ENCODE data around the gene PEX11G.

Gene PEX11G

GRCh38 chr19:7442423-7442822 is 46.4 kb downstream of the PEX11G start:
- Histone ChIP-seq H3K4me1 (ENCODE audit: control insufficient read depth, low read length) (no peaks in the 10 kb centered on the region), H3K27ac (ENCODE audit: low read depth, low read length) (no peak overlapping the region), H3K9me2 (replicated peaks; ENCODE audit: control insufficient read depth, low read length) (no peaks in the 10 kb centered on the region), H3K9me3 (ENCODE audit: control insufficient read depth, insufficient read depth, low read length) (no peaks in the 10 kb centered on the region), H3K27me3 (ENCODE audit: control insufficient read depth, low read length) (no peaks in the 10 kb centered on the region), H4K20me1 (ENCODE audit: control insufficient read depth, insufficient read depth, low read depth, low read length) (no peaks in the 10 kb centered on the region), H3K36me3 (ENCODE audit: control insufficient read depth, low read length) (peaks cover 83% of the 10 kb centered on the region), H3F3A (ENCODE audit: control insufficient read depth, insufficient read depth) (no peaks in the 10 kb centered on the region), H3K4me3 (ENCODE audit: low read length) (no peak overlapping the region), H3K4me2 (ENCODE audit: low read length) (no peak overlapping the region), H3K79me2 (ENCODE audit: control insufficient read depth, low read length) (no peaks in the 10 kb centered on the region)
- TF ChIP-seq CTCF (IDR thresholded peaks at IDR 0.05; ENCODE audit: low read depth, low read length, poor library complexity, severe bottlenecking) (no peak), EZH2phosphoT487 (IDR thresholded peaks at IDR 0.05; ENCODE audit: borderline replicate concordance, low read length) (no peak)

- TF ChIP-seq CTCF (IDR thresholded peaks at IDR 0.05; ENCODE audit: low read depth, low read length, poor library complexity, severe bottlenecking) (no peak), EZH2phosphoT487 (IDR thresholded peaks at IDR 0.05; ENCODE audit: borderline replicate concordance, low read length) (no peak)
- Histone ChIP-seq H3K9me3 (ENCODE audit: control insufficient read depth, insufficient read depth, low read length) (no peaks in the 10 kb centered on the region), H3K36me3 (ENCODE audit: control insufficient read depth, low read length) (peaks cover 79% of the 10 kb centered on the region), H3K27ac (ENCODE audit: low read depth, low read length) (no peak overlapping the region), H4K20me1 (ENCODE audit: control insufficient read depth, insufficient read depth, low read depth, low read length) (no peaks in the 10 kb centered on the region), H3K27me3 (ENCODE audit: control insufficient read depth, low read length) (no peaks in the 10 kb centered on the region), H3K79me2 (ENCODE audit: control insufficient read depth, low read length) (no peaks in the 10 kb centered on the region), H3K9me2 (replicated peaks; ENCODE audit: control insufficient read depth, low read length) (no peaks in the 10 kb centered on the region), H3K4me1 (ENCODE audit: control insufficient read depth, low read length) (no peaks in the 10 kb centered on the region), H3K4me3 (ENCODE audit: low read length) (no peak overlapping the region), H3K4me2 (ENCODE audit: low read length) (no peak overlapping the region), H3F3A (ENCODE audit: control insufficient read depth, insufficient read depth) (no peaks in the 10 kb centered on the region)
These were observed 47.2 kb downstream of the PEX11G start for GRCh38 chr19:7441468-7442146.

- Histone ChIP-seq H4K20me1 (ENCODE audit: control insufficient read depth, insufficient read depth, low read depth, low read length) (no peaks in the 10 kb centered on the region), H3K27me3 (ENCODE audit: control insufficient read depth, low read length) (no peaks in the 10 kb centered on the region), H3K9me3 (ENCODE audit: control insufficient read depth, insufficient read depth, low read length) (no peaks in the 10 kb centered on the region), H3K4me2 (ENCODE audit: low read length) (no peak overlapping the region), H3K4me1 (ENCODE audit: control insufficient read depth, low read length) (no peaks in the 10 kb centered on the region), H3F3A (ENCODE audit: control insufficient read depth, insufficient read depth) (no peaks in the 10 kb centered on the region), H3K4me3 (ENCODE audit: low read length) (no peak overlapping the region), H3K27ac (ENCODE audit: low read depth, low read length) (no peak overlapping the region), H3K9me2 (replicated peaks; ENCODE audit: control insufficient read depth, low read length) (no peaks in the 10 kb centered on the region), H3K36me3 (ENCODE audit: control insufficient read depth, low read length) (peaks cover 77% of the 10 kb centered on the region), H3K79me2 (ENCODE audit: control insufficient read depth, low read length) (peaks cover 3% of the 10 kb centered on the region)
- TF ChIP-seq CTCF (IDR thresholded peaks at IDR 0.05; ENCODE audit: low read depth, low read length, poor library complexity, severe bottlenecking) (no peak), EZH2phosphoT487 (IDR thresholded peaks at IDR 0.05; ENCODE audit: borderline replicate concordance, low read length) (no peak)
These were observed 48.5 kb downstream of the PEX11G start for GRCh38 chr19:7440188-7440975.
